PFSK-1 (cell line): Measurements from ENCODE around the gene HEY2.

Experiments
- POLR2AphosphoS5 ChIP-seq: IDR thresholded peaks from 2 replicates; pipeline ENCODE4 v1.6.1; 2012; ENCODE audit warnings: low read depth, mild to moderate bottlenecking, control low read depth, low read length, moderate library complexity
- TAF1 ChIP-seq: IDR thresholded peaks from 2 replicates; pipeline ENCODE4 v1.6.1; 2012; ENCODE audit warnings: low read length, control low read depth, borderline replicate concordance; ENCODE audit not compliant: insufficient read depth
- TF ChIP-seq, protein P1 (sequence below), 2 experiments: IDR thresholded peaks; 2 replicates each; pipeline versions ENCODE4 v1.6.1 to v1.8.0; 2011 to 2012; ENCODE audit warnings: low read depth in 2 of 2, low read length in 2 of 2, control low read depth in 1 of 2, inconsistent platforms in 1 of 2, mild to moderate bottlenecking in 1 of 2, moderate library complexity in 1 of 2; ENCODE audit not compliant: insufficient read depth in 1 of 2

DNA sequence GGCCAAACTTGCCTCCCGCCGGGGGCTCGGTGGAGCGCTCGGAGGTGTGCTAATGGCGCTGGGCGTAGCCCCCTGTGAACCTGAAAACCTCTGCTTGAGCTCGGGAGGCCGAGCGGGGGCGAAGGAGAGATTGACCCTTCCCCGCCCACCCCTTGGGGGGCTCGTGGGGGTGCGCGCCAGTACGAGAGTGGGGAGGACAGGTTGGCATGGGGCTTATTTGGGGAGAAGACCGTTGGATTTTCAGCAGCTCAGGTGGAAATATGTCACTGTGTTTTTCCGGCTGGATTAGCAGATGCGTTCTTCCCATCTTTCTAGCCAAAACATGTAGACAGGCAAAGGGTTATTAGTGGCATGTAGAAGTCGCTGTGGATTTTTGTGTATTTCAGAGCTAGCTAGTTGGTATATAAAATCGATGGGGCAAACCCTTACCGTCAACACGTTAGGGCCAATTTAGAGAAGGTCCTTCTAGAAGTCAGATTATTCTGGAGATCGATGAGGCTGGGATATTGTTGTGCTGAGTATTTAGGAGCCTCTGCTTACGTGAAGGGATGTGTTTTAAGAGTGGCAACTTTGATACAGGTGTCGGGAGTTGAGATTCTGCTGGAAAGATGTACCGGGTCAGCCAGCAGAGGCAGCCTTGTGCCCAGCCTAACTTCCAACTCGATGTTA is 41.9 kb downstream of the HEY2 start:
- TF ChIP-seq POLR2AphosphoS5 (no peak), TAF1 (no peak)
- TF ChIP-seq, protein P1, sequence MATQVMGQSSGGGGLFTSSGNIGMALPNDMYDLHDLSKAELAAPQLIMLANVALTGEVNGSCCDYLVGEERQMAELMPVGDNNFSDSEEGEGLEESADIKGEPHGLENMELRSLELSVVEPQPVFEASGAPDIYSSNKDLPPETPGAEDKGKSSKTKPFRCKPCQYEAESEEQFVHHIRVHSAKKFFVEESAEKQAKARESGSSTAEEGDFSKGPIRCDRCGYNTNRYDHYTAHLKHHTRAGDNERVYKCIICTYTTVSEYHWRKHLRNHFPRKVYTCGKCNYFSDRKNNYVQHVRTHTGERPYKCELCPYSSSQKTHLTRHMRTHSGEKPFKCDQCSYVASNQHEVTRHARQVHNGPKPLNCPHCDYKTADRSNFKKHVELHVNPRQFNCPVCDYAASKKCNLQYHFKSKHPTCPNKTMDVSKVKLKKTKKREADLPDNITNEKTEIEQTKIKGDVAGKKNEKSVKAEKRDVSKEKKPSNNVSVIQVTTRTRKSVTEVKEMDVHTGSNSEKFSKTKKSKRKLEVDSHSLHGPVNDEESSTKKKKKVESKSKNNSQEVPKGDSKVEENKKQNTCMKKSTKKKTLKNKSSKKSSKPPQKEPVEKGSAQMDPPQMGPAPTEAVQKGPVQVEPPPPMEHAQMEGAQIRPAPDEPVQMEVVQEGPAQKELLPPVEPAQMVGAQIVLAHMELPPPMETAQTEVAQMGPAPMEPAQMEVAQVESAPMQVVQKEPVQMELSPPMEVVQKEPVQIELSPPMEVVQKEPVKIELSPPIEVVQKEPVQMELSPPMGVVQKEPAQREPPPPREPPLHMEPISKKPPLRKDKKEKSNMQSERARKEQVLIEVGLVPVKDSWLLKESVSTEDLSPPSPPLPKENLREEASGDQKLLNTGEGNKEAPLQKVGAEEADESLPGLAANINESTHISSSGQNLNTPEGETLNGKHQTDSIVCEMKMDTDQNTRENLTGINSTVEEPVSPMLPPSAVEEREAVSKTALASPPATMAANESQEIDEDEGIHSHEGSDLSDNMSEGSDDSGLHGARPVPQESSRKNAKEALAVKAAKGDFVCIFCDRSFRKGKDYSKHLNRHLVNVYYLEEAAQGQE (IDR thresholded peaks at IDR 0.05; ENCODE audit: insufficient read depth in 1 of 2, low read depth in 2 of 2, low read length in 2 of 2): no peak
